ENCODE measurements around the gene TPM4. TPM values are rescaled to one million over a fixed set of nuclear protein-coding genes. Genes with fewer than 3 reads are reported as not detected.
"Not testable (repeated sequence)": the region's sequence is repeated elsewhere in the genome, so short reads cannot be mapped to it uniquely, and the experiment has no call there.

The TPM4 gene
- total RNA-seq, 2 experiments from 2014 or later: 422 to 485 TPM

DNA sequence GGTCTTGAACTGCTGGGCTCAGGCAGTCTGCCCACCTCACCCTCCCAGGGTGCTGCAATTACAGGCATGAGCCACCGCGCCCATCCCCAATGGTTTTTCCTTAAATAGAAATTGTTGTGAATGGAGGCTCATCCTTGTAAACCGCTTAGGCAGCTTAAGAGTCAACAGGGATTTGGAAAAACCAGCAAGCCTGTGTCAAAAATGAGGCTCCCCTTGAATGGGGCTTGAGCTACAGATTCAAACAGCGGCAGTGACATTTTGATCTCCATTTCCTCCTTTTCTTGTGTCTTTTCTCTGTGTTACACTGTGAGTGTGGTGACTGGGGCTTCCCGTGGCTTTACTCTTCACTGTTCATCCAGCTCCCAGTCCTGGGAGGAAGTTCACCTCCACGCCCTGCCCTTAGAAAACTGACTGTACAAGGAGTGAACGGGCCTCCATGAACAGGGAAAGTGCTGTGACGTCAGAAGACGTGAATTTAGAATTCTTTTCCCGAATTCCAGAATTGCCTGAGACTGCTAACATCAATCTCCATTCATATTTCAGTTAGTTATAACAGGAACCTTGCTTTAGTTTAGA, 20.1 kb downstream of the TPM4 start:
- Mint-ChIP-seq H3K27ac (peak overlapping the region; percentile 16), H3K36me3 (ENCODE audit: low read depth) (peaks cover 82% of the 10 kb centered on the region), H3K4me1 (peaks cover 46% of the 10 kb centered on the region), H3K9me3 (no peaks in the 10 kb centered on the region), H3K27me3 (no peaks in the 10 kb centered on the region), H3K4me3 (no peak overlapping the region)
- ChIA-PET CTCF (interaction anchor here (0.6 to 5.6 kb wide), 8 partner anchors 11 to 1591 kb away, joined by 3 to 35 read pairs (median 4); partner anchors contain the start of gene RAB8A), POLR2A (interaction anchor here (1.4 kb wide), 1 partner anchor 10 kb away, joined by 5 read pairs; no protein-coding TSS in a partner anchor)
- no peak for DNase-seq

DNA sequence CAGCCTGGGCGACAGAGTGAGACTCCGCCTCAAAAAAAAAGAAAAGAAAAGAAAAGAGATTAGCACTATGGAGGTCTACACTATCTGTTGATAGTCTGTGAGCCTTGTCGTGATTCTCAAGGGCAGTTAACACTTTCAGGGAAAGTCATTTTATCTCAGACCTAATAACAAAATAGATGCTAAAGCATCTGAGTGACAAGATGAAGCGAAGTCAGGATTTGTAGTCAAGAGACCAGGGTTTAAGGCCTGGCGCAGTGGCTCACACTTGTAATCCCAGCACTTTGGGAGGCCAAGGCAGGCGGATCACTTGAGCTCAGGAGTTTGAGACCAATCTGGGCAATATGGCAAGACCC, 22.1 kb downstream of the TPM4 start:
- Mint-ChIP-seq H3K27me3 (no peaks in the 10 kb centered on the region), H3K4me3 (no peak overlapping the region), H3K36me3 (ENCODE audit: low read depth) (peaks cover 79% of the 10 kb centered on the region), H3K9me3 (no peaks in the 10 kb centered on the region), H3K27ac (no peak overlapping the region), H3K4me1 (peaks cover 35% of the 10 kb centered on the region)
- ChIA-PET POLR2A (no interaction called here), CTCF (interaction anchor here (1.1 to 5.6 kb wide), 2 partner anchors 13 kb away, joined by 4 to 35 read pairs; no protein-coding TSS in a partner anchor)
- DNase-seq: no peak

DNA sequence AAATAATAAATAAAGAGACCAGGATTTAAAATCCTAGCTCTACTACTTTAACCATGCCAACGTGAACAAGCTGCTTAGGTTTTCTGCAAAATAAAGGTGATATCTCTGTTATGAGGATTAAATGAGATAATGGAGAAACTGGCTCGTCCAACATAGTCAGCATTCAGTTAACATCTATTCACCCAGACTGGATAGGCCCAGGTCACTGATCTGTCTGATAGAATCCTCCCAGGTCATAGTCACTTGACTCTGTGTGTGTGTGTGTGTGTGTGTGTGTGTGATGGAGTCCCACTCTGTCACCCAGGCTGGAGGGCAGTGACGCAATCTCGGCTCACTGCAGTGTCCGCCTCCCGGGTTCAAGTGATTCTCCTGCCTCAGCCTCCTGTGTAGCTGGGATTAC, 22.5 kb downstream of the TPM4 start:
- H3K4me1 Mint-ChIP-seq: peaks cover 31% of the 10 kb centered on the region
- no peak for DNase-seq
- no peak overlapping the region for H3K4me3 Mint-ChIP-seq

DNA sequence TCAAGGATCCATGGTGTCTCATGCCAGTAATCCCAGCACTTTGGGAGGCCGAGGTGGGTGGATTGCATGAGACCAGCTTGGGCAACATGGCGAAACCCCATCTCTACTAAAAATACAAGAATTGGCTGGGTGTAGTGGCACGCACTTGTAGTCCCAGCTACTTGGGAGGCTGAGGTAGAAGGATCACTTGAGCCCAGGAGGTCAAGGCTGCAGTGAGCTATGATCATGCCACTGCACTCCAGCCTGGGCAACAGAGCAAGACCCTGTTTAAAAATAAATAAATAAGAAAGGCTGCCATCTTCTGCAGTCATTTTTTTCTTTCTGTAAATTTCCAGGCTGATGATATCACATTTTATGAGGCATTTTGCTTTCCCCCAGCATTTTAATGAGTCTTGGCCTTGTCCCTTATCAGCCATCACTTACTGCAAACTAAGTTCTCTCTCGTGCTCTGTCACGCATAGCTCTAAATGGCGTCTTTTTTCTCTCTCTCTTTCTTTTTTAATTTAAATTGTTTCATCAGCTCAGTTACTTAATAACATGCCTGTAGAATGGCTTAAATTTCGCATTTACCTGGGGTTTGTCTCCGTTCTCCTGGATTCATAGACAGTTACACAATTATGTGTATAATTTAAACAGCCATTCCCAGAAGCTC, 23.1 kb downstream of the TPM4 start:
- peaks cover 28% of the 10 kb centered on the region for H3K4me1 Mint-ChIP-seq
- CTCF ChIA-PET: interaction anchor here (1.0 to 2.3 kb wide), 6 partner anchors 12 to 37 kb away, joined by 3 to 7 read pairs (median 3); partner anchors contain the start of gene RAB8A
- H3K4me3 Mint-ChIP-seq, POLR2A ChIA-PET, H3K9me3 Mint-ChIP-seq, H3K27me3 Mint-ChIP-seq, DNase-seq: not testable (repeated sequence)
- peaks cover 73% of the 10 kb centered on the region for H3K36me3 Mint-ChIP-seq (ENCODE audit: low read depth)
- peak overlapping the region; percentile 9 for H3K27ac Mint-ChIP-seq

More for the DNA sequence above, 22.5 kb downstream of the TPM4 start:
- POLR2A ChIA-PET: no interaction called here
- no peaks in the 10 kb centered on the region for H3K27me3 Mint-ChIP-seq
- CTCF ChIA-PET: interaction anchor here (1.0 to 5.6 kb wide), 3 partner anchors 12 to 14 kb away, joined by 3 to 35 read pairs (median 4); no protein-coding TSS in a partner anchor
- peaks cover 76% of the 10 kb centered on the region for H3K36me3 Mint-ChIP-seq (ENCODE audit: low read depth)
- H3K27ac Mint-ChIP-seq: no peak overlapping the region
- no peaks in the 10 kb centered on the region for H3K9me3 Mint-ChIP-seq

DNA sequence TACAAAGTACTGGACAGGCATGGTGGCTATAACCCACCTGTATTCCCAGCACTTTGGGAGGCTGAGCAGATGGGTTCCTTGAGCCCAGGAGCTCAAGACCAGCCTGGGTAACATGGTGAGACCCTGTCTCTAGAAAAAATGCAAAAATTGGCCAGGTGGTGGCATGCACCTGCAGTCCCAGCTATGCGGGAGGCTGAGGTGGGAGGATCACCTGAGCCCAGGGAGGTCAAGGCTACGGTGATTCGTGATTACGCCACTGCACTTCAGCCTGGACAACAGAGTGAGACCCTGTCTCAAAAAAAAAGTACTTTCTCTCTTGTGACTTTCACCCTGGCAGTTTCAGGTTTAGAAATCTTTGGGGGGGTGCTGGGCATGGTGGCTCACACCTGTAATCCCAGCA, 24.2 kb downstream of the TPM4 start:
- POLR2A ChIA-PET: interaction anchor here (0.7 kb wide), 1 partner anchor 9 kb away, joined by 3 read pairs; no protein-coding TSS in a partner anchor
- CTCF ChIA-PET: interaction anchor here (1.0 to 2.3 kb wide), 4 partner anchors 11 to 38 kb away, joined by 3 to 7 read pairs (median 5); partner anchors contain the start of gene RAB8A
- Mint-ChIP-seq H3K36me3 (ENCODE audit: low read depth) (peaks cover 68% of the 10 kb centered on the region), H3K27ac (no peak overlapping the region), H3K27me3 (no peaks in the 10 kb centered on the region), H3K4me1 (peaks cover 20% of the 10 kb centered on the region), H3K4me3 (no peak overlapping the region), H3K9me3 (no peaks in the 10 kb centered on the region)
- DNase-seq: no peak

DNA sequence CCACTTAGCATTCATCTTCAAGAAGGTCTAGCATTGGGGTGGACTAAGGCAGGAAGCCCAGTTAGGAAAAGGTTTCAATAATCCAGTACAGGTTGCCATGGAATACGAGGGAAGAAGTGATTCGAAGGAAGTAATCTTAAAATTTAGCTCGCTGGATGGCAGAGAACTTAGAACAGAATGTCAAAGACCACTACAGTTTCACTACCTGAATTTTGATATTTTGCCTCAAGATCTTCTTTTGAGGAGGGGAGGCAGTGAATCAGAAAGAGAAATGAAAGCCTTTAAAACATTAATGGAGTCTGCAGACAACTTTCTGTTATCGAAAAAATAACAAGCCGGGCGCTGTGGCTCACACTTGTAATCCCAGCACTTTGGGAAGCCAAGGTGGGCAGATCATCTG, 28.4 kb downstream of the TPM4 start:
- no peak overlapping the region for H3K4me3 Mint-ChIP-seq
- H3K4me1 Mint-ChIP-seq: peaks cover 5% of the 10 kb centered on the region
- ChIA-PET CTCF (interaction anchor here (1.3 kb wide), 1 partner anchor 21 kb away, joined by 3 read pairs; no protein-coding TSS in a partner anchor), POLR2A (no interaction called here)
- H3K27ac Mint-ChIP-seq: peak overlapping the region; percentile 41
- H3K27me3 Mint-ChIP-seq: no peaks in the 10 kb centered on the region
- no peaks in the 10 kb centered on the region for H3K9me3 Mint-ChIP-seq
- no peak for DNase-seq
- peaks cover 33% of the 10 kb centered on the region for H3K36me3 Mint-ChIP-seq (ENCODE audit: low read depth)

DNA sequence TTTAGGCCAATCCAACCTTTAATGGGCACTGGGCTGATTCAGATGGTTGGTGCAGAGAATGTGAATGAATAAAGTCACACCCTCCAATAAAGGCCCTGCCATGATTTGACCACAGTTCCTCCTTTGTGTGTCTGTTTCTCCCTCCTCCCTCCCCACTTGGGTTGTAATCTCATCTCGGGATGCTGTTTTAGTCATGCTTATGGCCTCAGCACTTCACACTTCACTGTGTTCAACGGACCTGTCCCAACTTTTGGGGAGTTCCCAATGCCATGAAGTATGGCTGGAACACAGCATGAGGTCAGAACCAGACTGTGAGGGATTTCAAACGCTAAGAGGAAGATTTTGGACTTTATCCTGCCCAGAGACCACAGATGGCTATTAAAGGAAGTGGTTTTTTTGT, 29.8 kb downstream of the TPM4 start:
- peaks cover 11% of the 10 kb centered on the region for H3K4me1 Mint-ChIP-seq
- ChIA-PET CTCF (interaction anchor here (0.7 kb wide), 1 partner anchor 1992 kb away, joined by 3 read pairs; the partner anchor contains the start of gene MAST3), POLR2A (interaction anchor here (0.6 kb wide), 1 partner anchor 43 kb away, joined by 6 read pairs; no protein-coding TSS in a partner anchor)
- peak overlapping the region; percentile 54 for H3K27ac Mint-ChIP-seq
- peaks cover 21% of the 10 kb centered on the region for H3K36me3 Mint-ChIP-seq (ENCODE audit: low read depth)
- no peaks in the 10 kb centered on the region for H3K9me3 Mint-ChIP-seq
- H3K4me3 Mint-ChIP-seq: no peak overlapping the region
- H3K27me3 Mint-ChIP-seq: no peaks in the 10 kb centered on the region
- DNase-seq: no peak

DNA sequence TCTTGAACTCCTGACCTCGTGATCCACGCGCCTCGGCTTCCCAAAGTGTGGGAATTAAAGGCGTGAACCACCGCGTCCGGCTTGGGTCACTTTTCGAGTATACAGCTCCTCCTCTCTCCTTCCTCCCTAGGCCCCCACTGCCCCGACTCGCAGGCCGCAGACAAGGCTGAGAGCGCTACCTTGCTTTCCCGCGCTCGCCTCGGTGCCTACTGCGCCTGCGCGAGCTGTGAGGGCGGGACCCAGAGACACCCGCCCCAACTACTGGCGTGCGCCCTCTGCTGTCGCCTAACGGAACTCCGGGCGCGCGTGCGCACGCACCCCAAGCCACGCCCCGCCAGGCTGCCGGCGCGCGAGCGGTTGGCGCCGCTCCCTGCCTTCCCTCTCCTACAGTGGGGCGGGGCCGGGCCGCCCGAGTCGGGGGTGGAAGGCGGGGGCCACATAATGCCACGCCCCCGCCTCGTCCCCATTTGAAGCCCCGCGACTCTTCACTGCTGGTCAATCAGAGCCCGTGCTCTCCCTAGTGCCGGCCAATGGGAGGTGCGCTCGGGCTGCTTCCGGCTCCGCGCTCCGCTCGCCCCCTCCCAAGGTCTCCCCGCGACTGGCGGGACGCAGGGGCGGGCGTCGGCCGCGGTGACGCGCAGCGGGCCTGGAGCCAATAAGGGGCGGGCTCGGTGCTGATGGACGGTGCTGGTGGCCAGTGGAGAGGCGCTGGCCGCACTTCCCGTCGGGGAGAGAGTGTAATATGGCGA, 35.0 kb downstream of the TPM4 start, which contains the start of gene RAB8A:
TSS of gene RAB8A (plus strand) at position 730 of the 749 bp plus-strand sequence. CDS start at position 743, 13 bp downstream.
- Mint-ChIP-seq H3K9me3 (no peaks in the 10 kb centered on the region), H3K27ac (peak within 1 kb of the TSS; percentile 98), H3K36me3 (ENCODE audit: low read depth) (peaks cover 26% of the 10 kb centered on the region), H3K4me1 (peaks cover 42% of the 10 kb centered on the region), H3K4me3 (peak within 1 kb of the TSS; percentile 99), H3K27me3 (no peaks in the 10 kb centered on the region)
- POLR2A ChIA-PET: interaction anchor here (1.0 to 1.7 kb wide), 3 partner anchors 32 to 41 kb away, joined by 4 to 6 read pairs (median 5); partner anchors contain the start of gene HSH2D
- CTCF ChIA-PET: interaction anchor here (0.6 to 2.5 kb wide), 30 partner anchors 9 to 104 kb away, joined by 3 to 9 read pairs (median 5); partner anchors contain the start of genes FAM32A, HSH2D and TPM4
- DNase-seq: peak; percentile 98

DNA sequence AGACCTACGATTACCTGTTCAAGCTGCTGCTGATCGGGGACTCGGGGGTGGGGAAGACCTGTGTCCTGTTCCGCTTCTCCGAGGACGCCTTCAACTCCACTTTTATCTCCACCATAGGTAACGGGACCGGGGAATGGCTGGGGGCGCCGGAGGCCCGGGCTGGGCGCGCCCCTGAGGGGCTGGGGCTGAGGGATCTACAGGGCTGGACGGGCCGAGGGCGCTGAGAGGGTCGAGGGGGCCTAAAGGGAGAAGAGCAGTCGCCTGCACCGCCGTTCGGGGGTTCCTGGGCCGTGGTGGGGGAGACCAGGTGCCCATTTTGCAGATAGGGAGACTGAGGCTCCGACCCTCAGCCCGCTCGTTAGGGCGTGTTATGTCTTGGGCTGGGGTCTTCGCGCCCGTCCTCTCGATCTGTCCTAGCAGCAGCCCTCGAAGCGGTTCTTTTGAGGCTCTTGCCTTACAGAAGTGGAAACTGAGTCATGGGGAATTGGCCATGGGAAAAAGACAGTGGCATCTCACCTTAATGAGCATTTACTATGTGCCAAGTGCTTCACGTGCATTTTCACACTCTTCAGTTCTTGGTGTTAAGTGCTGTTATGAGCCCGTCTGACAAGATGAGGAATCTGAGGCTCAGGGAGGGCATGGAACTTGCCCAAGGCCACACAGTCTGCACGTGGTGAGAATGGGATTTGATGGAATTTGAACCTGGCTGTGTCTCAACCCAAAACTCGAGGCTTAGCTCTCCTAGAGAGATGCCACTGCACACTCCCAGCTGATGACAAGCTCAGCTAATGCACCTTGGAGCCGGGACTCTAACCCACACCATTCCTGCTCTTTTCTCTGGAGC, 35.8 kb downstream of the TPM4 start:
- Mint-ChIP-seq H3K27me3 (no peaks in the 10 kb centered on the region), H3K4me1 (peaks cover 47% of the 10 kb centered on the region), H3K9me3 (no peaks in the 10 kb centered on the region), H3K36me3 (ENCODE audit: low read depth) (peaks cover 31% of the 10 kb centered on the region), H3K4me3 (peak overlapping the region; percentile 99), H3K27ac (peak overlapping the region; percentile 98)
- POLR2A ChIA-PET: interaction anchor here (0.5 to 1.7 kb wide), 4 partner anchors 31 to 44 kb away, joined by 4 to 5 read pairs (median 4); partner anchors contain the start of gene HSH2D
- no peak for DNase-seq
- CTCF ChIA-PET: interaction anchor here (0.7 to 2.5 kb wide), 11 partner anchors 12 to 103 kb away, joined by 3 to 9 read pairs (median 5); partner anchors contain the start of genes FAM32A and HSH2D

DNA sequence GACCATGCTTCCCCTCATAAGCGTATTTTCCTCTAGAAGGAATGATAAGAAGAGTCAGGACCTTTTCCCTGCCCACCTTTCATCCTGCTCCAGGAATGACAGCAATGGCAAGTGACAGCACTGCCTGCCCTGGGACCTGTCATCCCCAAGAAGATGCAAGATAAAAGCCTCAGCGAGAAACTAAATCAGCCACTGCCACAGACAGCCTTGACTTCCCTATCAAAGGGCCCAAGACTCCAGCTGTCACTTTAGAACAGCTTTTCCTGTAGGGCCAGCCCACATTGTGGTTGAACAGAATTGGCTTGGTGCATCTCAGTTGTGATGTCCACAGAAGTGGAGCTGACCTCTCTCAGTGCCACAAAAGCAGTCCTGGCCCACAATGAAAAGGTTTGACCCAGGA, 36.5 kb downstream of the TPM4 start:
- POLR2A ChIA-PET: interaction anchor here (1.0 kb wide), 1 partner anchor 30 kb away, joined by 4 read pairs; the partner anchor contains the start of gene HSH2D
- peaks cover 54% of the 10 kb centered on the region for H3K4me1 Mint-ChIP-seq
- no peak for DNase-seq
- peak overlapping the region; percentile 98 for H3K27ac Mint-ChIP-seq
- H3K36me3 Mint-ChIP-seq (ENCODE audit: low read depth): peaks cover 34% of the 10 kb centered on the region
- peak overlapping the region; percentile 99 for H3K4me3 Mint-ChIP-seq
- H3K27me3 Mint-ChIP-seq: no peaks in the 10 kb centered on the region
- H3K9me3 Mint-ChIP-seq: no peaks in the 10 kb centered on the region
- CTCF ChIA-PET: interaction anchor here (0.7 to 2.5 kb wide), 9 partner anchors 10 to 73 kb away, joined by 3 to 7 read pairs (median 4); partner anchors contain the start of genes FAM32A and HSH2D

DNA sequence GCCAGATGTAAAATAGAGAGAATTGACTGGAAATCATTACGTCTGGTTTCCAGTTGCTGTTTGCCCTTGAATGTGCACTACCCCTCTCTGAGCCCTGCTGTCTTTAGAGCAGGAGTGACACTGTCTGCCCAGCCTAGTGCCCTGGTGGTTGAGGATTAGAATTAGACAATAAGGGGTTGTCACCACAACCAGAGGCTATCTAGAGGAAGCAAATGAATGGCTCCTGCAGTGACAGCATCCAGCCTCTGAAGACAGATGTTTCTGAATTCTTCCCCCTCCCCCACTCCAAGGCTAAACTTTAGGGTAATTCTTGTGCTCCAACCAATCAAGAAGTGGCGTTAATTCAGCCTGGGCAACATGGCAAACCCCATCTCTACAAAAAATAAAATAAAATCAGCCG, 37.4 kb downstream of the TPM4 start:
- Mint-ChIP-seq H3K27ac (peak overlapping the region; percentile 78), H3K4me3 (peak overlapping the region; percentile 65), H3K9me3 (no peaks in the 10 kb centered on the region), H3K27me3 (no peaks in the 10 kb centered on the region), H3K36me3 (ENCODE audit: low read depth) (peaks cover 44% of the 10 kb centered on the region), H3K4me1 (peaks cover 63% of the 10 kb centered on the region)
- no peak for DNase-seq
- ChIA-PET POLR2A (no interaction called here), CTCF (interaction anchor here (1.0 to 1.5 kb wide), 5 partner anchors 9 to 63 kb away, joined by 3 to 6 read pairs (median 3); partner anchors contain the start of gene HSH2D)
